Ascending aorta (tissue), 2 donors: Measurements from ENCODE around the gene ZNF76. TPM values are rescaled to one million over a fixed set of nuclear protein-coding genes. Genes with fewer than 3 reads are reported as not detected.

ENCODE experiments used
- DNase-seq, 2 donors: peaks; one replicate each; pipeline ENCODE4 v3.0.0-alpha.2; 2019; ENCODE audit warnings: low spot score in 2 of 2
- H3K27ac ChIP-seq, 2 donors: fragments of 200-600 bp; sonication (generic); one replicate each; pipeline ENCODE4 v1.5.1; 2016 to 2017; ENCODE audit warnings: mild to moderate bottlenecking in 1 of 2
- H3K27me3 ChIP-seq: fragments of 200-600 bp; sonication (generic); one replicate; pipeline ENCODE4 v1.5.1; 2017
- H3K36me3 ChIP-seq, 2 donors: fragments of 200-600 bp; sonication (generic); one replicate each; pipeline ENCODE4 v1.5.1; 2016
- H3K4me1 ChIP-seq, 2 donors: fragments of 200-600 bp; sonication (generic); one replicate each; pipeline ENCODE4 v1.5.1; 2016 to 2017; ENCODE audit warnings: mild to moderate bottlenecking in 1 of 2
- H3K4me3 ChIP-seq, 2 donors: fragments of 200-600 bp; sonication (generic); one replicate each; pipeline ENCODE4 v1.5.1; 2016 to 2017; ENCODE audit warnings: mild to moderate bottlenecking in 1 of 2
- H3K9me3 ChIP-seq, 2 donors: fragments of 200-600 bp; sonication (generic); one replicate each; pipeline ENCODE4 v1.5.1; 2016
- CTCF ChIP-seq, 3 experiments: fragments of 200-600 bp in 2 of 3; fragments of 450-650 bp in 1 of 3; sonication (generic) in 2 of 3; IDR thresholded peaks; one replicate each; pipeline ENCODE4 v1.5.1; 2016 to 2019; ENCODE audit warnings: antibody characterized with exemption in 3 of 3, mild to moderate bottlenecking in 1 of 3, moderate library complexity in 1 of 3
- intact Hi-C: fragments of 100-400 bp; cut with DNase I; formaldehyde crosslinking; loops from one replicate; pipeline ENCODE4 v1.15.1; 2023
- total RNA-seq: library from RNA; depleted of rRNA; stranded (reverse); fragments of >200 nt; gene quantifications from one replicate; pipeline ENCODE4 v1.1.0, GENCODE V29; 2016

The ZNF76 gene
- total RNA-seq, 1 donor from 2014 or later: 55.7 TPM

- intact Hi-C loops: no loop called here
- peak overlapping the region; percentile 19 to 53 for H3K27ac ChIP-seq
- DNase-seq: no peak
- peaks cover 8 to 23% of the 10 kb centered on the region in 2 donors for H3K4me1 ChIP-seq
- H3K4me3 ChIP-seq: no peak overlapping the region
- TF ChIP-seq CTCF (IDR thresholded peaks at IDR 0.05): no peak
- no peaks in the 10 kb centered on the region for H3K27me3 ChIP-seq
- H3K36me3 ChIP-seq: peaks cover 54 to 61% of the 10 kb centered on the region in 2 donors
- H3K9me3 ChIP-seq: no peaks in the 10 kb centered on the region
Measured at GRCh38 chr6:35242486-35242885, 17.0 kb upstream of the ZNF76 start.

DNA sequence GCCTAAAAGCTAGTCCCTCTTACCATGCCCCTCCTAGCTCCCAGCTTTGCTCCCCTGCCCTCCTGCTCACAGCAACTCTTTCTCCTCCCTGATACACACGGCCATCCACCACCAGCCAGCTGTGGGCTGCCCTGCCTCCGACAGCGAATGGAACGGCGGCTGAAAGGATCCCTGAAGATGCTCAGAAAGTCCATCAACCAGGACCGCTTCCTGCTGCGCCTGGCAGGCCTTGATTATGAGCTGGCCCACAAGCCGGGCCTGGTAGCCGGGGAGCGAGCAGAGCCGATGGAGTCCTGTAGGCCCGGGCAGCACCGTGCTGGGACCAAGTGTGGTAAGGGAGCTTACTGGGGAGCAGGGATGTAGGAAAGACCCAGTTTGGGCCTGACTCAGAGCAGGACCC, 16.6 kb upstream of the ZNF76 start:
- intact Hi-C loops: no loop called here
- Histone ChIP-seq H3K27me3 (no peaks in the 10 kb centered on the region), H3K36me3 (peaks cover 54 to 58% of the 10 kb centered on the region in 2 donors), H3K4me3 (no peak overlapping the region), H3K9me3 (no peaks in the 10 kb centered on the region), H3K27ac (peak overlapping the region; percentile 19 to 53), H3K4me1 (peaks cover 8 to 19% of the 10 kb centered on the region in 2 donors)
- no peak for DNase-seq
- no peak for TF ChIP-seq CTCF (IDR thresholded peaks at IDR 0.05)

DNA sequence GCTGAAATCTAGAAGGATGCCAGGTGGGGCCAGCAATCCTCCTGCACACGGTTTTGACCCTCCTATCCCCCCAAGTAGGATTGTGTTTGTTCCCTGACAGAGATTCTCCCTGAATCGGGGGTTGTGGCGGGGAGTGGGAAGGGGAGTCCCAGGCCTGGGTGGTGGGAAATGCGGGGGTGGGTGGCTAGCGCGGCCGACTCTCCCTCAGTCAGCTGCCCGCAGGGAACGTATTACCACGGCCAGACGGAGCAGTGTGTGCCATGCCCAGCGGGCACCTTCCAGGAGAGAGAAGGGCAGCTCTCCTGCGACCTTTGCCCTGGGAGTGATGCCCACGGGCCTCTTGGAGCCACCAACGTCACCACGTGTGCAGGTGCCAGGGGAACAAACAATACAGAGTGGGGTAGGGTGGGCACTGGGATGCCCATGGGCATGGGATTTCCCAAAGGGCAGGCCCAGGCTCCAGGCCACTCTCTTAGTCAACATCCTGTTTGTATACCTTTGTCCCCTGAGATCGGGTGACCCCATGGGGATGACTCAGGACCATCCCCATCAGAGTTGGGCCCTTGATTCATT, 16.1 kb upstream of the ZNF76 start:
- Histone ChIP-seq H3K36me3 (peaks cover 54 to 58% of the 10 kb centered on the region in 2 donors), H3K27ac (peak overlapping the region; percentile 36 to 53), H3K27me3 (no peaks in the 10 kb centered on the region), H3K9me3 (no peaks in the 10 kb centered on the region), H3K4me1 (peaks cover 8 to 17% of the 10 kb centered on the region in 2 donors), H3K4me3 (no peak overlapping the region)
- intact Hi-C loops: no loop called here
- no peak for DNase-seq
- TF ChIP-seq CTCF (IDR thresholded peaks at IDR 0.05): no peak

GRCh38 chr6:35244551-35244950, 15.0 kb upstream of the ZNF76 start:
- H3K27ac ChIP-seq: peak overlapping the region; percentile 23 to 53
- peaks cover 6 to 18% of the 10 kb centered on the region in 2 donors for H3K4me1 ChIP-seq
- H3K36me3 ChIP-seq: peaks cover 54 to 58% of the 10 kb centered on the region in 2 donors
- H3K27me3 ChIP-seq: no peaks in the 10 kb centered on the region
- intact Hi-C loops: no loop called here
- no peak for DNase-seq
- no peaks in the 10 kb centered on the region for H3K9me3 ChIP-seq
- no peak overlapping the region for H3K4me3 ChIP-seq
- TF ChIP-seq CTCF (IDR thresholded peaks at IDR 0.05): no peak

- intact Hi-C loops: no loop called here
- TF ChIP-seq CTCF (IDR thresholded peaks at IDR 0.05): no peak
Measured at GRCh38 chr6:35247642-35248231, 11.8 kb upstream of the ZNF76 start.

More at GRCh38 chr6:35247642-35248231, 11.8 kb upstream of the ZNF76 start:
- H3K4me3 ChIP-seq: no peak overlapping the region
- H3K36me3 ChIP-seq: peaks cover 36 to 41% of the 10 kb centered on the region in 2 donors
- peak overlapping the region; percentile 55 to 66 for H3K27ac ChIP-seq
- no peak for DNase-seq
- no peaks in the 10 kb centered on the region for H3K27me3 ChIP-seq
- no peaks in the 10 kb centered on the region for H3K9me3 ChIP-seq
- peaks cover 0 to 21% of the 10 kb centered on the region in 2 donors for H3K4me1 ChIP-seq
